Cardiac muscle cell (in vitro differentiated cells and primary cell): ENCODE results near the gene LAG3. TPM values are rescaled to one million over a fixed set of nuclear protein-coding genes. Genes with fewer than 3 reads are reported as not detected.
A peak's percentile ranks its signal among the peaks of the same experiment; 100 is the strongest.

Experiments
- DNase-seq, 2 donors: peaks; one replicate each; pipeline versions ENCODE4 v3.0.0 to v3.0.0-alpha.2; 2010 to 2017; ENCODE audit warnings: low read depth in 1 of 2, low spot score in 1 of 2
- H3K27ac ChIP-seq: fragments of 200-600 bp; sonication (generic); 2 replicates; pipeline ENCODE4 v1.5.1; 2016
- H3K27me3 ChIP-seq: fragments of 200-600 bp; sonication (generic); 2 replicates; pipeline ENCODE4 v1.6.0; 2016; ENCODE audit warnings: control low read depth
- H3K36me3 ChIP-seq: fragments of 200-600 bp; sonication (generic); 2 replicates; pipeline ENCODE4 v1.5.1; 2016; ENCODE audit warnings: control low read depth
- H3K4me1 ChIP-seq: fragments of 200-600 bp; sonication (generic); 2 replicates; pipeline ENCODE4 v1.8.1; 2017; ENCODE audit warnings: low read depth, mild to moderate bottlenecking, mixed run types
- H3K4me3 ChIP-seq: fragments of 200-600 bp; sonication (generic); 2 replicates; pipeline ENCODE4 v1.5.1; 2016; ENCODE audit warnings: mild to moderate bottlenecking
- H3K9me3 ChIP-seq: fragments of 200-600 bp; sonication (generic); 2 replicates; pipeline ENCODE4 v1.5.1; 2017; ENCODE audit warnings: low read depth, mild to moderate bottlenecking, control low read depth
- CTCF ChIP-seq: IDR thresholded peaks from 2 replicates; pipeline ENCODE4 v1.5.1; 2012; ENCODE audit warnings: low read depth, mild to moderate bottlenecking, low read length
- polyA plus RNA-seq: library from polyadenylated mRNA; unstranded; fragments of >200 nt; fragmentation: Nextera tagmentation; extraction: Ambion mirVana; gene quantifications from 2 replicates; pipeline ENCODE4 v1.2.1, GENCODE V29; 2016
- total RNA-seq: library from RNA; depleted of rRNA; stranded (reverse); fragments of >200 nt; gene quantifications from 2 replicates; pipeline ENCODE4 v1.2.3, GENCODE V29; 2016

The LAG3 gene
- total and polyA plus RNA-seq, 2 experiments from 2014 or later: 0.15 TPM; not detected in 1

GRCh38 chr12:6817662-6818157 lies 45.4 kb downstream of the LAG3 start:
- Histone ChIP-seq H3K36me3 (no peaks in the 10 kb centered on the region), H3K27ac (no peak overlapping the region), H3K4me3 (no peak overlapping the region), H3K27me3 (no peaks in the 10 kb centered on the region), H3K9me3 (no peaks in the 10 kb centered on the region), H3K4me1 (peaks cover 27% of the 10 kb centered on the region)
- TF ChIP-seq CTCF: no peak
- DNase-seq: no peak

GRCh38 chr12:6818222-6818621 lies 45.9 kb downstream of the LAG3 start:
- TF ChIP-seq CTCF: no peak
- peak in 1 of 2 donors; percentile 60 for DNase-seq
- Histone ChIP-seq H3K4me1 (peaks cover 27% of the 10 kb centered on the region), H3K9me3 (no peaks in the 10 kb centered on the region), H3K36me3 (no peaks in the 10 kb centered on the region), H3K27ac (peak overlapping the region; percentile 46), H3K27me3 (no peaks in the 10 kb centered on the region), H3K4me3 (no peak overlapping the region)

- Histone ChIP-seq H3K36me3 (no peaks in the 10 kb centered on the region), H3K9me3 (no peaks in the 10 kb centered on the region), H3K27ac (peak overlapping the region; percentile 46), H3K4me3 (no peak overlapping the region), H3K27me3 (no peaks in the 10 kb centered on the region), H3K4me1 (peaks cover 27% of the 10 kb centered on the region)
- no peak for DNase-seq
- TF ChIP-seq CTCF: no peak
Observed at GRCh38 chr12:6818645-6819044, 46.3 kb downstream of the LAG3 start.

GRCh38 chr12:6819106-6820030 lies 47.0 kb downstream of the LAG3 start:
- H3K9me3 ChIP-seq: no peaks in the 10 kb centered on the region
- H3K4me3 ChIP-seq: no peak overlapping the region
- no peak overlapping the region for H3K27ac ChIP-seq
- peaks cover 27% of the 10 kb centered on the region for H3K4me1 ChIP-seq
- TF ChIP-seq CTCF: no peak
- H3K36me3 ChIP-seq: no peaks in the 10 kb centered on the region
- H3K27me3 ChIP-seq: no peaks in the 10 kb centered on the region
- DNase-seq: no peak

- DNase-seq: no peak
- Histone ChIP-seq H3K4me1 (peaks cover 27% of the 10 kb centered on the region), H3K27ac (peak overlapping the region; percentile 70)
Observed at GRCh38 chr12:6820166-6820565, 47.8 kb downstream of the LAG3 start.

More at GRCh38 chr12:6820166-6820565, 47.8 kb downstream of the LAG3 start:
- H3K9me3 ChIP-seq: no peaks in the 10 kb centered on the region
- no peak overlapping the region for H3K4me3 ChIP-seq
- no peaks in the 10 kb centered on the region for H3K27me3 ChIP-seq
- TF ChIP-seq CTCF: no peak
- H3K36me3 ChIP-seq: no peaks in the 10 kb centered on the region
